Measurements from ENCODE around the gene KRT33A.
"Not testable (repeated sequence)": the region's sequence is repeated elsewhere in the genome, so short reads cannot be mapped to it uniquely, and the experiment has no call there.

KRT33A gene

DNA sequence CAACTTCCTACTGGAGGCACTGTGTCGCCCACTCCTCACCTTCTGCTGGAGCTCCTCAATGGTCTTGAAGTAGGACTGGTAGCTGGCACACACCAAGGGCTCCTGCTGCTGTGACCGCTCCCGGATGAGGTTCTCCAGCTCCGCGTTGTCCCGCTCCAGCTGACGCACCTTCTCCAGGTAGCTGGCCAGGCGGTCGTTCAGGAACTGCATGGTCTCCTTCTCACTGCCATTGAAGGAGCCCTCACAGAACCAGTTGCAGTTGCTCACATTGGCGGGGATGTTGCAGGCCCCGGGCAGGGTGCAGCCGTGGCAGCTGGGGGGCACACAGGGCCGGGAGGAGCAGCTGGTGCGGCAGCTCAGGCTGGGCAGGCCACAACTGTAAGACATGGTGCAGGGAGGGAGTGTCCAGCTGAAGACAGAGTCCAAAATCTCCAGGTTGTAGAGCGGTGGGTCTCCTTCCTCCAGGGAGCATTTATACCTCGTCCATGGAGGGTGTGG lies at the start of gene KRT33A:
TSS of gene KRT33A (minus strand) at position 448 of the 498 bp plus-strand sequence. CDS start at position 387, 61 bp downstream.
- DNase-seq (ENCODE audit: low read depth); H3K4me3 ChIP-seq (ENCODE audit: low read depth, low read length): not testable (repeated sequence)

DNA sequence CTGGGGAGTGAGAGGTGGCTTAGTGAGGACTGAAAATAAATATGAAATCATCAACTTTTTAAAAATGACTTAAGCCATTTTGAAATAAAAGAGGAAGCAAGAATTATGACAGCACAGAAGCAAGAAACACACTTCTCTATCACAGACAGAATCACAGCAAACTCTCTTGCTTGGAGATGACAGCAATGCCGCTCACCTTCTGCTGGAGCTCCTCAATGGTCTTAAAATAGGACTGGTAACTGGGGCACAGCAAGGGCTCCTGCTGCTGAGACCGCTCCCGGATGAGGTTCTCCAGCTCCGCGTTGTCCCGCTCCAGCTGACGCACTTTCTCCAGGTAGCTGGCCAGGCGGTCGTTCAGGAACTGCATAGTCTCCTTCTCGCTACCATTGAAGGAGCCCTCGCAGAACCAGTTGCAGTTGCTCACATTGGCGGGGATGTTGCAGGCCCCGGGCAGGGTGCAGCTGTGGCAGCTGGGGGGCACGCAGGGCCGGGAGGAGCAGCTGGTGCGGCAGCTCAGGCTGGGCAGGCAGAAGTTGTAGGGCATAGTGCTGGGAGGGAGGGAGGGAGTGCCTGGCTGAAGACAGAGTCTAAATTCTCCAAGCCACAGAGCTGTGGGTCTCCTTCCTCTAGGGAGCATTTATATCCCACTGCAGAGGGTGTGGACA lies 46.5 kb upstream of the KRT33A start, which contains the start of gene KRT31:
TSS of gene KRT31 (minus strand) at position 613 of the 665 bp plus-strand sequence. CDS start at position 544, 69 bp downstream.
- TF ChIP-seq, protein P1, sequence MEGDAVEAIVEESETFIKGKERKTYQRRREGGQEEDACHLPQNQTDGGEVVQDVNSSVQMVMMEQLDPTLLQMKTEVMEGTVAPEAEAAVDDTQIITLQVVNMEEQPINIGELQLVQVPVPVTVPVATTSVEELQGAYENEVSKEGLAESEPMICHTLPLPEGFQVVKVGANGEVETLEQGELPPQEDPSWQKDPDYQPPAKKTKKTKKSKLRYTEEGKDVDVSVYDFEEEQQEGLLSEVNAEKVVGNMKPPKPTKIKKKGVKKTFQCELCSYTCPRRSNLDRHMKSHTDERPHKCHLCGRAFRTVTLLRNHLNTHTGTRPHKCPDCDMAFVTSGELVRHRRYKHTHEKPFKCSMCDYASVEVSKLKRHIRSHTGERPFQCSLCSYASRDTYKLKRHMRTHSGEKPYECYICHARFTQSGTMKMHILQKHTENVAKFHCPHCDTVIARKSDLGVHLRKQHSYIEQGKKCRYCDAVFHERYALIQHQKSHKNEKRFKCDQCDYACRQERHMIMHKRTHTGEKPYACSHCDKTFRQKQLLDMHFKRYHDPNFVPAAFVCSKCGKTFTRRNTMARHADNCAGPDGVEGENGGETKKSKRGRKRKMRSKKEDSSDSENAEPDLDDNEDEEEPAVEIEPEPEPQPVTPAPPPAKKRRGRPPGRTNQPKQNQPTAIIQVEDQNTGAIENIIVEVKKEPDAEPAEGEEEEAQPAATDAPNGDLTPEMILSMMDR (IDR thresholded peaks at IDR 0.05; ENCODE audit: insufficient read depth, low read depth, low read length, missing control alignments): no peak
- no peak for DNase-seq (ENCODE audit: low read depth)

GRCh38 chr17:41396340-41396739 lies 45.7 kb upstream of the KRT33A start:
- DNase-seq (ENCODE audit: low read depth): no peak
- no peak overlapping the region for H3K4me3 ChIP-seq (ENCODE audit: low read depth, low read length)
- TF ChIP-seq, protein P1 (IDR thresholded peaks at IDR 0.05; ENCODE audit: insufficient read depth, low read depth, low read length, missing control alignments): no peak

More for the DNA sequence above, 46.5 kb upstream of the KRT33A start, which contains the start of gene KRT31:
- H3K4me3 ChIP-seq (ENCODE audit: low read depth, low read length): no peak within 1 kb of the TSS

- TF ChIP-seq, protein P1 (IDR thresholded peaks at IDR 0.05; ENCODE audit: insufficient read depth, low read depth, low read length, missing control alignments): no peak
- H3K4me3 ChIP-seq (ENCODE audit: low read depth, low read length): no peak overlapping the region
- no peak for DNase-seq (ENCODE audit: low read depth)
Observed at GRCh38 chr17:41395611-41396010, 45.0 kb upstream of the KRT33A start.

- not testable (repeated sequence) for H3K4me3 ChIP-seq (ENCODE audit: low read depth, low read length); DNase-seq (ENCODE audit: low read depth)
Observed at GRCh38 chr17:41395044-41395443, 44.4 kb upstream of the KRT33A start.

DNA sequence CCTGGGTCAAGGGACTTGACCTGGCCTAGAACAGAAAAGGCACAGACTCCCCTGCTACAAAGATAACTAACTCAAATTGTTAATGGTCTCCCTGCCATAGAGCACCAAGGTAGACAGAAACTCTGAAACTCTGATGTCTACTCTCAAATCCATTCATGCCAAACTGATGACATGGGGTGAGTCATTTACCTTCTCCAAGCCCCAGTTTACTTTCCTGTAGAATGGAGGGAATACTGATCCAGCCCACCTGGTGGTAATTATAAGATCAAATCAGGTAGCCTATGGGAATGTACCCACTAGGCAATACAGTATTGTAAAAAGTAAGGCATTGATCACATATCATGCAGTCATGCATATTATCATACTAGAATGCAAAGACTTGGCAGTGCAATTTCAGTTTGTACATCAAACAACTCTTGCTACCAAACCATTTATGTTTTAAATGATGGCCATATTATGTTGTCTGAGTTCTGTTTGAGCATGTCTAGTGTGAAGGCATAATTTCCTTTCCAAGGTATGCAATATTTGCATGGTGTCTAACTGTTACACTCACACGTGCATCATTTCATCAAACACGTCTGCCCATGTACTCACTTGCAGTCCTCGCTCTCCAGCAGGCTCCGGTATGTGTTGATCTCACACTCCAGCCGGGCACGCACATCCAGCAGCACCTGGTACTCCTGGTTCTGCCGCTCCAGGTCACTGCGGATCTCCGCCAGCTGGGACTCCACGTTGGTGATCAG lies 43.8 kb upstream of the KRT33A start:
- TF ChIP-seq, protein P1 (IDR thresholded peaks at IDR 0.05; ENCODE audit: insufficient read depth, low read depth, low read length, missing control alignments): no peak
- no peak overlapping the region for H3K4me3 ChIP-seq (ENCODE audit: low read depth, low read length)
- no peak for DNase-seq (ENCODE audit: low read depth)

GRCh38 chr17:41393826-41394225 lies 43.2 kb upstream of the KRT33A start:
- TF ChIP-seq, protein P1 (IDR thresholded peaks at IDR 0.05; ENCODE audit: insufficient read depth, low read depth, low read length, missing control alignments): no peak
- H3K4me3 ChIP-seq (ENCODE audit: low read depth, low read length): no peak overlapping the region
- DNase-seq (ENCODE audit: low read depth): no peak
